Stimulated activated naive B cell treated with anti-CD40 and anti-IgM and Interleukin-4, amounts not matched to agents 10 μg/mL and 1 μg/mL and 100 μg/mL, for 72 hours (primary cell): ENCODE measurements around the gene ANTKMT.
"Not testable (repeated sequence)": the region's sequence is repeated elsewhere in the genome, so short reads cannot be mapped to it uniquely, and the experiment has no call there.

Experiments
- ATAC-seq, 2 donors: fragments of 150-1000 bp; cut with Tn5 transposase; replicated peaks; 2 replicates each; pipeline ENCODE4 v1.10.0; 2021; ENCODE audit warnings: moderate library complexity in 1 of 2
- DNase-seq: peaks from one replicate; pipeline ENCODE4 v3.0.0; 2021
- H3K27ac Mint-ChIP-seq: one replicate; pipeline ENCODE4 v1.8.0; 2022; ENCODE audit warnings: mild to moderate bottlenecking, mixed read lengths
- H3K27me3 Mint-ChIP-seq, 2 donors: one replicate each; pipeline ENCODE4 v1.8.0; 2022; ENCODE audit warnings: mixed read lengths in 2 of 2
- H3K36me3 Mint-ChIP-seq, 2 donors: one replicate each; pipeline ENCODE4 v1.8.0; 2022; ENCODE audit warnings: mixed read lengths in 2 of 2, mild to moderate bottlenecking in 1 of 2
- H3K4me1 Mint-ChIP-seq, 2 donors: one replicate each; pipeline ENCODE4 v1.8.0; 2022; ENCODE audit warnings: mixed read lengths in 2 of 2, mild to moderate bottlenecking in 1 of 2
- H3K4me3 Mint-ChIP-seq, 2 donors: one replicate each; pipeline ENCODE4 v1.8.0; 2022; ENCODE audit warnings: mild to moderate bottlenecking in 2 of 2, mixed read lengths in 2 of 2, moderate library complexity in 1 of 2
- H3K9me3 Mint-ChIP-seq, 2 donors: one replicate each; pipeline ENCODE4 v1.8.0; 2022; ENCODE audit warnings: mixed read lengths in 2 of 2, mild to moderate bottlenecking in 1 of 2

Gene ANTKMT

GRCh38 chr16:740459-740763, 19.5 kb downstream of the ANTKMT start:
- H3K4me3 Mint-ChIP-seq = peak overlapping the region; percentile 84 to 89
- peaks cover 11 to 33% of the 10 kb centered on the region in 2 donors for H3K4me1 Mint-ChIP-seq
- no peak for DNase-seq
- H3K9me3 Mint-ChIP-seq = no peaks in the 10 kb centered on the region
- H3K27me3 Mint-ChIP-seq = no peaks in the 10 kb centered on the region
- H3K27ac Mint-ChIP-seq = peak overlapping the region; percentile 91
- H3K36me3 Mint-ChIP-seq = peaks cover 15 to 22% of the 10 kb centered on the region in 2 donors
- peak; percentile 29 to 50 for ATAC-seq

DNA sequence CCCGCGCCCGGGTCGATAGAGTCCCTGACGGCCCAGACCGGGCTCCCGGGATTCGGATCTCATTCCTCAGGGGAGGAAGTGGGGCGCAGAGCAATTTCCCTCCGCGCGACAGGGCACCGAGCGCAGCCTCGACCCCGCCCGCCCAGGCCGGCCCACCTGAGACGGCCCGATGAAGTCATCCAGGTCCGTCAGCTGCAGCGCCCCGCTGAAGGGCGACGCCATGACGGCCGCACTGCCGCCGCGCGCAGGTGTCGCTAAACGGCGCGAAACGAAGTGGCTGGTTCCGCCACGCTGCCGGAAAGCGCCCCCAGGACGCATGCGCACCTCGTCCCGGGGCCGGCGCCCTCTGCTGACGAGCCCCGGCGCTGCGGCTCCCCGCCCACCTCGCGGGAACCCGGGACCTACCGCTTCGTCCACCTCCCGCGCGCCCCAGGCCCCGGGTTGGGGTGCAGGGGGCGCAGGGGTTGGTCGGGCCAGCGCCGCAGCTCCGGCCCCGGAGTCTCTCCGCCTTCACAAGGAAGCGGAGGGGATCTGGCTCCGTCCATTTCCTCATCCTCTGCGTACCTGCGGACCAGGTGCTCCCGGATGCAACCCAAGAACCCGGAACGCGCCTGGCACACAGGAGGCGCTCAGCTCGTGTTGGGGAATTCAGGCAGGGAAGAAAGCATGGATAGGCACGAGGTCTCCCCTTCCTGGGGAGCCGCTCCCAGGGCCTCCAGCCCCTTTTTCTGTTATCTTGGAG, 20.0 kb downstream of the ANTKMT start, which contains the start of gene CIAO3:
Gene CIAO3, minus strand, starts transcription at position 234 of the 742 bp plus-strand sequence. Its CDS starts 12 bp downstream, at position 222.
- peaks cover 10 to 31% of the 10 kb centered on the region in 2 donors for H3K4me1 Mint-ChIP-seq
- ATAC-seq (peak; percentile 93 to 95), DNase-seq (peak; percentile 91)
- H3K27ac Mint-ChIP-seq = peak within 1 kb of the TSS; percentile 91
- peaks cover 13 to 17% of the 10 kb centered on the region in 2 donors for H3K36me3 Mint-ChIP-seq
- H3K27me3 Mint-ChIP-seq = peaks cover 0 to under 1% of the 10 kb centered on the region in 2 donors
- no peaks in the 10 kb centered on the region for H3K9me3 Mint-ChIP-seq
- H3K4me3 Mint-ChIP-seq = peak within 1 kb of the TSS; percentile 84 to 89

DNA sequence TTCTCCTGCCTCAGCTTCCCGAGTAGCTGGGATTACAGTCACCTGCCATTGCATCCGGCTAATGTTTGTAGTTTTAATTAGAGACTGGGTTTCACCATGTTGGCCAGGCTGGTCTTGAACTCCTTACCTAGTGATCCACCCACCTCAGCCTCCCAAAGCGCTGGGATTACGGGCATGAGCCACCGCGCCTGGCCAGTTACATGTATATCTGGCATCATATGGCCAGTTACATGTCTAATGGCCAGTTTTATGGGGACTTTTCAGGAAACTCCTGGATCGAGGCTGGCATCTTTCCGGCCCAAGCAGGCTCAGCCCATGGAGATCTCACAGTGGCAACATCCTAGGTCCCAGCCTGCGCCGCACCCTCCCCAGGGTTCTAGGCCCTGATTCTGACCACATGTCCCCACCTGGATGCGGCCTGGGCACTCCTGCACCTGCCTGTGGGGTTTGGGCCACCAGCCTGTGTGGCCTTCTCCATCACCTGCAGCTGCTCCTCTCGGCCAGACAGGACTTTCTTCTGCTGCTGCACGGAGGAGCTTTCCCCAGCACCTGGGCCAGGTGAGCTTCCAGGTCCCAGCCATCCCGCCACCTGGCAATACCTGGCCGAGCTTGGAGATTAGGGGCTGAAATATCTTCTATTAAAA, 21.2 kb downstream of the ANTKMT start:
- peaks cover 0 to 9% of the 10 kb centered on the region in 2 donors for H3K27me3 Mint-ChIP-seq
- peak overlapping the region; percentile 84 to 89 for H3K4me3 Mint-ChIP-seq
- H3K36me3 Mint-ChIP-seq = peaks cover 8% of the 10 kb centered on the region in 2 donors
- H3K27ac Mint-ChIP-seq = peak overlapping the region; percentile 86
- H3K9me3 Mint-ChIP-seq = no peaks in the 10 kb centered on the region
- peaks cover 10 to 31% of the 10 kb centered on the region in 2 donors for H3K4me1 Mint-ChIP-seq
- DNase-seq (no peak), ATAC-seq (no peak)

DNA sequence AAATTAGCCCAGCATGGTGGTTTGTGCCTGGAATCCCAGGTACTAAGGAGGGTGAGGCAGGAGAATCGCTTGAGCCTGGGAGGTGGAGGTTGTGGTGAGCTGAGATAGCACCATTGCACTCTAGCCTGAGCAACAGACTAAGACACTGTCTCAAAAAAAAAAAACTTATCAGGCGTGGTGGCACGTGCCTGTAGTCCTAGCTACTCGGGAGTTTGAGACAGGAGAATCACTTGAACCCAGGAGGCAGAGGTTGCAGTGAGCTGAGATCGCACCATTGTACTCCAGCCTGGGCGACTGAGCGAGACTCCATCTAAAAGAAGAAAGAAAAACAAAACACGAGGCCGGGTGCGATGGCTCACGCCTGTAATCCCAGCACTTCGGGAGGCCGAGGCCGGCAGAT, 21.9 kb downstream of the ANTKMT start:
- H3K4me1 Mint-ChIP-seq = peaks cover 8 to 24% of the 10 kb centered on the region in 2 donors

GRCh38 chr16:743794-744500, 23.0 kb downstream of the ANTKMT start:
- peaks cover 0 to 2% of the 10 kb centered on the region in 2 donors for H3K36me3 Mint-ChIP-seq
- peaks cover 0 to 9% of the 10 kb centered on the region in 2 donors for H3K27me3 Mint-ChIP-seq
- DNase-seq = no peak
- no peak overlapping the region for H3K27ac Mint-ChIP-seq
- H3K4me1 Mint-ChIP-seq = peaks cover 6 to 14% of the 10 kb centered on the region in 2 donors
- no peak for ATAC-seq
- no peaks in the 10 kb centered on the region for H3K9me3 Mint-ChIP-seq
- H3K4me3 Mint-ChIP-seq = no peak overlapping the region

More for the DNA sequence above, 21.9 kb downstream of the ANTKMT start:
- not testable (repeated sequence) for H3K27ac Mint-ChIP-seq, H3K36me3 Mint-ChIP-seq, H3K27me3 Mint-ChIP-seq, DNase-seq, H3K4me3 Mint-ChIP-seq, ATAC-seq, H3K9me3 Mint-ChIP-seq

GRCh38 chr16:745739-746138, 24.8 kb downstream of the ANTKMT start:
- Mint-ChIP-seq H3K4me3 (no peak overlapping the region), H3K27ac (no peak overlapping the region), H3K36me3 (no peaks in the 10 kb centered on the region), H3K4me1 (no peaks in the 10 kb centered on the region), H3K27me3 (peaks cover 0 to 10% of the 10 kb centered on the region in 2 donors), H3K9me3 (no peaks in the 10 kb centered on the region)
- ATAC-seq (peak; percentile 24 to 40), DNase-seq (no peak)

GRCh38 chr16:746637-747036, 25.7 kb downstream of the ANTKMT start:
- Mint-ChIP-seq H3K4me3 (no peak overlapping the region), H3K4me1 (no peaks in the 10 kb centered on the region), H3K9me3 (no peaks in the 10 kb centered on the region), H3K27ac (no peak overlapping the region), H3K36me3 (no peaks in the 10 kb centered on the region), H3K27me3 (peaks cover 0 to 16% of the 10 kb centered on the region in 2 donors)
- DNase-seq (no peak), ATAC-seq (no peak)

DNA sequence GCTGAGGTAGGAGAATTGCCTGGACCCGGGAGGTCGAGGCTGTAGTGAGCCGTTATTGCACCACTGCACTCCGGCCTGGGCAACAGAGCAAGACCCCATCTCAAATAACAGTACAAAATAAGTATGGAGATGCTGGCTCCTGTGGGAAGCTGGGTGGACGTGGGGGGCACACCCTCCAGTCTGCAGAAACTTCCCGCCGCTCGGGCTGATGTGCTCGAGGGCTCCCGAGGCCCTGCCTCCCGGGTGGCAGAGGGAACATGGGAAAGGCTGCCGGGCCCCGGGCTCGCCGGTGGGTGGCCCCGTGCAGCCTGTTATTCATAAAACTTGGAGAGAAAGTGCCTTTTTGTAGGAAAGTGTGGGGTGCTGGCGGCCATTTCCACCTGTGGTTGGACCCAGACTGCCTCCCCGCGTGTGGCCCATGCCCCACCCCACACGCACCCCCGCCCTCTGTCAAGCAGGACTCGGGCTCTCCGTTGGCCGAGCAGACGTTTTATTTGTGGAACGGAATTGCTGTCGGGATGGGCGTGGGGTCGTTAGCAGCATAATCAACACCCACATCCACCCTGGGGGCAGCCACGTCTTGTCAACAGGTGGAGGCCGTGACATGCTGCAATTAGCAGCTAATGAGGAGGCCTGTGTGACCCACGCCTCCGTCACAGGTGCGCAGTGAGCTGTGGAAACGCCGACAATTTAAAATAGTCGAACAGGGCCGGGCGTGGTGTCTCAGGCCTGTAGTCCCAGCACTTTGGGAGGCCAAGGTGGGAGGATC, 27.2 kb downstream of the ANTKMT start:
- no peaks in the 10 kb centered on the region for H3K4me1 Mint-ChIP-seq
- DNase-seq = no peak
- H3K36me3 Mint-ChIP-seq = no peaks in the 10 kb centered on the region
- peaks cover 0 to 23% of the 10 kb centered on the region in 2 donors for H3K27me3 Mint-ChIP-seq
- no peak for ATAC-seq
- no peak overlapping the region for H3K27ac Mint-ChIP-seq
- no peak overlapping the region for H3K4me3 Mint-ChIP-seq
- no peaks in the 10 kb centered on the region for H3K9me3 Mint-ChIP-seq

DNA sequence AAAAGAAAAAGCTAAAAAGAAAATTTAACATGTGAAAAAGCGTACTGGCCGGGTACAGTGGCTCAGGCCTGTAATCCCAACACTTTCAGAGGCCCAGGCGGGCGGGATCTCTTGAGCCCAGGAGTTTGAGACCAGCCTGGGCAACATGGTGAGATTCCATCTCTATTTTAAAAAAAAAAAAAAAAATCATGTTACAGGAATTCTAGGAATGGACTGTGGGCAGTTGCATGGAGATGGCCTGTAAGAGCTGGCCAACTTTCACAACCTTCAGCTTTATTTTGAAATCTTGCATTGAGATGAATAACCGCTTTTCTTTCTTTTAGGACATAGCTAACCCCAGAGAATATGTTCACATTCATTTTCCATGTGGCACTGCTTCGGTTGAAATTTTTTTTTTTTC, 28.1 kb downstream of the ANTKMT start:
- H3K4me1 Mint-ChIP-seq = no peaks in the 10 kb centered on the region
- no peaks in the 10 kb centered on the region for H3K9me3 Mint-ChIP-seq
- H3K4me3 Mint-ChIP-seq = no peak overlapping the region
- no peaks in the 10 kb centered on the region for H3K36me3 Mint-ChIP-seq
- ATAC-seq (no peak), DNase-seq (no peak)
- no peak overlapping the region for H3K27ac Mint-ChIP-seq
- peaks cover 0 to 23% of the 10 kb centered on the region in 2 donors for H3K27me3 Mint-ChIP-seq

DNA sequence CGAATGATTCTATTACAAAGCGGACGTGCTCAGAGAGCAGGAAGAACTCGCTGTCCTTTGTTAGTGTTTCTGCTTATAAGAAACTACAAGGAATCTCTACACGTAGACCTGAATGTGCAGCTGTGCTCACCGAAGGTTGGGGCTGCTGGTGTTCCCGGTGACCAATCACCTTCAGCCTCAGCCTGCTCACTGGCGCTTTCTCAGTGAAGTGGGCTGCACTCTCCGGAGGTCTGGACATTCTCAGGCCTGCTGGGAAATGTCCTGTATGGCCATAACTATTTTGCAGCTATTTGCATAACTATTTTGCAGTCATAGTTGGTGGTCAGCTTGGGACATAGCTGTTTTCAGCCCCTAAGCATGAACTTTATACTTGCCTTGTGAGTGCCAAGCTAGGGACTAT, 29.5 kb downstream of the ANTKMT start:
- DNase-seq (no peak), ATAC-seq (no peak)
- Mint-ChIP-seq H3K9me3 (no peaks in the 10 kb centered on the region), H3K27me3 (peaks cover 0 to 23% of the 10 kb centered on the region in 2 donors), H3K36me3 (no peaks in the 10 kb centered on the region), H3K4me1 (peaks cover 2 to 4% of the 10 kb centered on the region in 2 donors), H3K4me3 (no peak overlapping the region), H3K27ac (no peak overlapping the region)

GRCh38 chr16:751152-752006, 30.4 kb downstream of the ANTKMT start:
- no peak for DNase-seq
- Mint-ChIP-seq H3K27ac (peak overlapping the region; percentile 53), H3K36me3 (no peaks in the 10 kb centered on the region), H3K4me3 (no peak overlapping the region), H3K27me3 (peaks cover 1 to 19% of the 10 kb centered on the region in 2 donors), H3K9me3 (no peaks in the 10 kb centered on the region), H3K4me1 (peaks cover 3 to 4% of the 10 kb centered on the region in 2 donors)
- ATAC-seq = no peak

DNA sequence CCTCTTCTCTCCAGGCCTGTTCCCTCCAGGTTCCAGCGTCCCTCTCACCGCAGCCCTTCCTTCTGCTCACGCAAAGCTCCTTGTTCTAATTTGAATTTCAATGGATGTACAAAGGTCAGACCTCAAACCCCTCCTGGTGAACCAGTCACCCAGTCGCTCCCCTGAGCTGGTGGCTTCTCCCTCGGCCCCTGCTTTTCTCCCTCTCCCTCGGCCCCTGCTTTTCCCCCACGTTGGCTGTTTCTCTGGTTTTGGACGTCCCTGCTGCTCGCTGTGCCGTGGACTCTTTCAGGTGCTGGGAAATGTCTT, 31.0 kb downstream of the ANTKMT start:
- Mint-ChIP-seq H3K27me3 (peaks cover 5 to 15% of the 10 kb centered on the region in 2 donors), H3K4me1 (peaks cover 3 to 4% of the 10 kb centered on the region in 2 donors), H3K36me3 (no peaks in the 10 kb centered on the region), H3K4me3 (no peak overlapping the region), H3K27ac (no peak overlapping the region), H3K9me3 (no peaks in the 10 kb centered on the region)
- no peak for DNase-seq
- ATAC-seq = no peak

GRCh38 chr16:754121-754607, 33.2 kb downstream of the ANTKMT start:
- not testable (repeated sequence) for H3K4me3 Mint-ChIP-seq, ATAC-seq, H3K36me3 Mint-ChIP-seq, H3K9me3 Mint-ChIP-seq, DNase-seq, H3K4me1 Mint-ChIP-seq, H3K27ac Mint-ChIP-seq
- H3K27me3 Mint-ChIP-seq = peaks cover 12 to 22% of the 10 kb centered on the region in 2 donors
